Choroid plexus epithelial cell (primary cell): ENCODE results near the gene PIF1.
A peak's percentile ranks its signal among the peaks of the same experiment; 100 is the strongest.

ENCODE experiments used
- DNase-seq: peaks from one replicate; pipeline ENCODE4 v3.0.0-alpha.2; 2010; ENCODE audit warnings: low read depth
- H3K4me3 ChIP-seq: 2 replicates; pipeline ENCODE4 v1.5.1; 2011; ENCODE audit warnings: low read depth, mild to moderate bottlenecking, control low read depth, low read length, moderate library complexity
- CTCF ChIP-seq: conservative IDR thresholded peaks from 2 replicates; pipeline ENCODE4 v1.5.1; 2011; ENCODE audit warnings: low read depth, mild to moderate bottlenecking, control low read depth, inconsistent platforms, low read length, moderate library complexity

Gene PIF1

GRCh38 chr15:64847448-64847847 lies 22.0 kb upstream of the PIF1 start:
- no peak overlapping the region for H3K4me3 ChIP-seq
- TF ChIP-seq CTCF = no peak
- DNase-seq = no peak

- TF ChIP-seq CTCF = no peak
- H3K4me3 ChIP-seq = no peak overlapping the region
- no peak for DNase-seq
These were observed 21.6 kb upstream of the PIF1 start for GRCh38 chr15:64847016-64847415.

GRCh38 chr15:64845831-64846595 lies 20.6 kb upstream of the PIF1 start:
- no peak for TF ChIP-seq CTCF
- no peak for DNase-seq
- no peak overlapping the region for H3K4me3 ChIP-seq

- DNase-seq = no peak
- no peak for TF ChIP-seq CTCF
- peak overlapping the region; percentile 92 for H3K4me3 ChIP-seq
These were observed 19.8 kb upstream of the PIF1 start for GRCh38 chr15:64845183-64845611.

GRCh38 chr15:64844576-64845145 lies 19.2 kb upstream of the PIF1 start:
- no peak for DNase-seq
- no peak for TF ChIP-seq CTCF
- peak overlapping the region; percentile 92 for H3K4me3 ChIP-seq

- no peak for TF ChIP-seq CTCF
- peak overlapping the region; percentile 92 for H3K4me3 ChIP-seq
- no peak for DNase-seq
These were observed 18.5 kb upstream of the PIF1 start for GRCh38 chr15:64843991-64844390.

GRCh38 chr15:64842986-64843561 lies 17.6 kb upstream of the PIF1 start:
- H3K4me3 ChIP-seq = peak overlapping the region; percentile 92
- peak; percentile 68 for DNase-seq
- no peak for TF ChIP-seq CTCF
